HUES64 (cell line): Measurements from ENCODE around the gene WFDC10B.
"Not testable (repeated sequence)": the region's sequence is repeated elsewhere in the genome, so short reads cannot be mapped to it uniquely, and the experiment has no call there.

Source experiments
- H3K27ac ChIP-seq: 2 replicates; pipeline ENCODE4 v1.7.0; 2013; ENCODE audit warnings: low read depth, low read length, inconsistent platforms
- H3K27me3 ChIP-seq: 2 replicates; pipeline ENCODE4 v1.6.1; 2013; ENCODE audit warnings: mild to moderate bottlenecking, low read length; ENCODE audit not compliant: insufficient read depth
- H3K36me3 ChIP-seq: 2 replicates; pipeline ENCODE4 v1.6.1; 2013; ENCODE audit warnings: mild to moderate bottlenecking, low read length; ENCODE audit not compliant: insufficient read depth
- H3K4me1 ChIP-seq: 2 replicates; pipeline ENCODE4 v1.6.1; 2013; ENCODE audit warnings: mild to moderate bottlenecking, low read length, moderate library complexity; ENCODE audit not compliant: insufficient read depth
- H3K4me3 ChIP-seq: 2 replicates; pipeline ENCODE4 v1.5.1; 2013; ENCODE audit warnings: mild to moderate bottlenecking, low read length, moderate library complexity
- H3K9ac ChIP-seq: 2 replicates; pipeline ENCODE4 v1.6.1; 2013; ENCODE audit warnings: mild to moderate bottlenecking, low read depth, low read length
- H3K9me3 ChIP-seq: 2 replicates; pipeline ENCODE4 v1.6.1; 2013; ENCODE audit warnings: low read depth, low read length; ENCODE audit not compliant: insufficient read depth
- WGBS: fragments of 150-250, 120-280 bp; methylation state at CpG from one replicate; pipeline ENCODE4 v1.1.7; 2013; ENCODE audit warnings: missing lambda C conversion rate; 5-methylcytosine and 5-hydroxymethylcytosine counted together

WFDC10B gene

GRCh38 chr20:45716141-45716688 is 11.4 kb upstream of the WFDC10B start:
- not testable (repeated sequence) for H3K36me3 ChIP-seq, H3K27me3 ChIP-seq, H3K4me1 ChIP-seq, H3K9ac ChIP-seq, H3K27ac ChIP-seq, H3K9me3 ChIP-seq, H3K4me3 ChIP-seq

GRCh38 chr20:45701873-45702272 is 2.9 kb downstream of the WFDC10B start, which contains the start of gene WFDC13:
Gene WFDC13 (plus strand): TSS chr20:45702038. CDS start chr20:45702124, 86 bp downstream.
- Histone ChIP-seq H3K27ac (no peak within 1 kb of the TSS), H3K9me3 (no peaks in the 10 kb centered on the region), H3K4me1 (no peaks in the 10 kb centered on the region), H3K9ac (no peak within 1 kb of the TSS), H3K36me3 (no peaks in the 10 kb centered on the region), H3K27me3 (no peaks in the 10 kb centered on the region), H3K4me3 (no peak within 1 kb of the TSS)
- WGBS, result 93% methylated on average over 4 of the region's 4 CpGs

GRCh38 chr20:45701104-45701503 is 3.7 kb downstream of the WFDC10B start:
- Histone ChIP-seq H3K36me3 (no peaks in the 10 kb centered on the region), H3K27ac (no peak overlapping the region), H3K9ac (no peak overlapping the region), H3K27me3 (no peaks in the 10 kb centered on the region), H3K4me3 (no peak overlapping the region), H3K9me3 (no peaks in the 10 kb centered on the region), H3K4me1 (no peaks in the 10 kb centered on the region)
- WGBS, result 76% methylated on average over 4 of the region's 4 CpGs

- no peak overlapping the region for H3K9ac ChIP-seq
- no peak overlapping the region for H3K27ac ChIP-seq
- no peaks in the 10 kb centered on the region for H3K27me3 ChIP-seq
- WGBS, result 93% methylated on average over 2 of the region's 2 CpGs
- H3K36me3 ChIP-seq, result no peaks in the 10 kb centered on the region
- H3K4me1 ChIP-seq, result no peaks in the 10 kb centered on the region
- peaks cover 12% of the 10 kb centered on the region for H3K9me3 ChIP-seq
- H3K4me3 ChIP-seq, result no peak overlapping the region
These were observed 9.3 kb downstream of the WFDC10B start for GRCh38 chr20:45695496-45695895.

GRCh38 chr20:45693346-45693745 is 11.5 kb downstream of the WFDC10B start:
- H3K4me1 ChIP-seq, H3K27me3 ChIP-seq, H3K27ac ChIP-seq, H3K4me3 ChIP-seq, H3K36me3 ChIP-seq, H3K9ac ChIP-seq: not testable (repeated sequence)
- WGBS, result 90% methylated on average over 12 of the region's 12 CpGs
- peaks cover 12% of the 10 kb centered on the region for H3K9me3 ChIP-seq

- Histone ChIP-seq H3K9ac (no peak overlapping the region), H3K4me3 (no peak overlapping the region), H3K36me3 (no peaks in the 10 kb centered on the region), H3K4me1 (no peaks in the 10 kb centered on the region), H3K27me3 (no peaks in the 10 kb centered on the region), H3K9me3 (no peaks in the 10 kb centered on the region), H3K27ac (no peak overlapping the region)
- 80% methylated on average over 3 of the region's 3 CpGs for WGBS
These were observed 18.9 kb downstream of the WFDC10B start for GRCh38 chr20:45685896-45686295.

GRCh38 chr20:45679650-45680049 is 25.2 kb downstream of the WFDC10B start:
- H3K27me3 ChIP-seq, result no peaks in the 10 kb centered on the region
- H3K9ac ChIP-seq, result no peak overlapping the region
- no peaks in the 10 kb centered on the region for H3K36me3 ChIP-seq
- peaks cover 17% of the 10 kb centered on the region for H3K9me3 ChIP-seq
- no peak overlapping the region for H3K4me3 ChIP-seq
- H3K27ac ChIP-seq, result no peak overlapping the region
- no peaks in the 10 kb centered on the region for H3K4me1 ChIP-seq

- Histone ChIP-seq H3K4me1 (no peaks in the 10 kb centered on the region), H3K36me3 (no peaks in the 10 kb centered on the region), H3K27me3 (no peaks in the 10 kb centered on the region), H3K4me3 (no peak overlapping the region), H3K9me3 (peaks cover 8% of the 10 kb centered on the region; the same call in 1 of the 2 replicates), H3K27ac (no peak overlapping the region), H3K9ac (no peak overlapping the region)
These were observed 32.1 kb downstream of the WFDC10B start for GRCh38 chr20:45672765-45673164.

- Histone ChIP-seq H3K4me1 (no peaks in the 10 kb centered on the region), H3K4me3 (no peak within 1 kb of the TSS), H3K27me3 (no peaks in the 10 kb centered on the region), H3K36me3 (no peaks in the 10 kb centered on the region), H3K9ac (no peak within 1 kb of the TSS), H3K27ac (no peak within 1 kb of the TSS), H3K9me3 (0 out of 2 replicates have a peak, but pooled peaks cover 3% of the 10 kb centered on the region)
- whole genome bisulfite sequencing, result 100% methylated on average over 1 of the region's 1 CpG
These were observed 34.7 kb downstream of the WFDC10B start, which contains the start of gene WFDC11 for GRCh38 chr20:45670139-45670538. Gene WFDC11 (minus strand): TSS chr20:45670239. CDS start chr20:45650600, 19,639 bp downstream.

- not testable (repeated sequence) for H3K27me3 ChIP-seq, H3K9ac ChIP-seq, H3K36me3 ChIP-seq, H3K9me3 ChIP-seq, H3K4me1 ChIP-seq, H3K27ac ChIP-seq, H3K4me3 ChIP-seq
- WGBS, result no CpG with 5 or more reads among the region's 3 CpGs
These were observed 47.8 kb downstream of the WFDC10B start for GRCh38 chr20:45657038-45657437.

- WGBS, result 88% methylated on average over 7 of the region's 7 CpGs
- H3K27me3 ChIP-seq, H3K36me3 ChIP-seq, H3K4me3 ChIP-seq, H3K9ac ChIP-seq, H3K4me1 ChIP-seq, H3K27ac ChIP-seq: not testable (repeated sequence)
- peaks cover 21% of the 10 kb centered on the region for H3K9me3 ChIP-seq
These were observed 53.1 kb downstream of the WFDC10B start for GRCh38 chr20:45651726-45652125.

GRCh38 chr20:45649312-45649863 is 55.4 kb downstream of the WFDC10B start:
- H3K9me3 ChIP-seq, result peaks cover 22% of the 10 kb centered on the region
- 76% methylated on average over 6 of the region's 6 CpGs for WGBS
- no peaks in the 10 kb centered on the region for H3K27me3 ChIP-seq
- no peak overlapping the region for H3K9ac ChIP-seq
- no peak overlapping the region for H3K4me3 ChIP-seq
- no peaks in the 10 kb centered on the region for H3K36me3 ChIP-seq
- peak overlapping the region; percentile 32; the same call in 1 of the 2 replicates for H3K27ac ChIP-seq
- peaks cover 5% of the 10 kb centered on the region; the same call in 1 of the 2 replicates for H3K4me1 ChIP-seq
